OCI-LY1 (cell line): Measurements from ENCODE around the gene F2.
"Not testable (repeated sequence)": the region's sequence is repeated elsewhere in the genome, so short reads cannot be mapped to it uniquely, and the experiment has no call there.

Source experiments
- H2AFZ ChIP-seq: fragments of 200-600 bp; sonication (generic), shearing (Covaris generic); 2 replicates; pipeline ENCODE4 v1.6.0; 2014; ENCODE audit warnings: antibody characterized with exemption, mild to moderate bottlenecking, low read length
- H3F3A ChIP-seq: fragments of 200-600 bp; sonication (generic), shearing (Covaris generic); 2 replicates; pipeline ENCODE4 v1.6.0; 2014; ENCODE audit warnings: mild to moderate bottlenecking, antibody characterized with exemption, low read length, moderate library complexity; ENCODE audit not compliant: insufficient read depth
- H3K27ac ChIP-seq: fragments of 200-600 bp; sonication (generic); 2 replicates; pipeline ENCODE4 v1.5.1; 2014; ENCODE audit warnings: low read length, mixed run types, mild to moderate bottlenecking, low read depth; ENCODE audit not compliant: poor library complexity, severe bottlenecking
- H3K27me3 ChIP-seq: fragments of 200-600 bp; sonication (generic); 2 replicates; pipeline ENCODE4 v1.6.0; 2014; ENCODE audit warnings: antibody characterized with exemption, mild to moderate bottlenecking, low read length, moderate library complexity; ENCODE audit not compliant: insufficient read depth
- H3K36me3 ChIP-seq: fragments of 200-600 bp; sonication (generic); 2 replicates; pipeline ENCODE4 v1.6.1; 2014; ENCODE audit warnings: mild to moderate bottlenecking, antibody characterized with exemption, low read length, moderate library complexity, mixed read lengths; ENCODE audit not compliant: insufficient read depth
- H3K4me1 ChIP-seq: fragments of 200-600 bp; sonication (generic); 2 replicates; pipeline ENCODE4 v1.5.1; 2014; ENCODE audit warnings: mild to moderate bottlenecking, low read length, moderate library complexity; ENCODE audit not compliant: insufficient read depth, severe bottlenecking
- H3K4me2 ChIP-seq: fragments of 200-600 bp; sonication (generic), shearing (Covaris generic); 2 replicates; pipeline ENCODE4 v1.6.1; 2014; ENCODE audit warnings: low read length
- H3K4me3 ChIP-seq: fragments of 200-600 bp; sonication (generic); 2 replicates; pipeline ENCODE4 v1.5.1; 2014; ENCODE audit warnings: low read length, low read depth, mild to moderate bottlenecking, mixed read lengths; ENCODE audit not compliant: poor library complexity, severe bottlenecking
- H3K79me2 ChIP-seq: fragments of 200-600 bp; shearing (Covaris generic); 2 replicates; pipeline ENCODE4 v1.6.1; 2016; ENCODE audit warnings: mixed run types, low read length, mixed read lengths; ENCODE audit not compliant: insufficient read depth
- H3K9ac ChIP-seq: fragments of 200-600 bp; sonication (generic), shearing (Covaris generic); 2 replicates; pipeline ENCODE4 v1.6.1; 2014; ENCODE audit warnings: mild to moderate bottlenecking, low read length, mixed read lengths
- H3K9me2 ChIP-seq: fragments of 200-600 bp; sonication (generic), shearing (Covaris generic); 2 replicates; pipeline ENCODE4 v1.6.1; 2014; ENCODE audit warnings: low read depth, mild to moderate bottlenecking, low read length, mixed read lengths
- H3K9me3 ChIP-seq: fragments of 200-600 bp; shearing (Covaris generic); 2 replicates; pipeline ENCODE4 v1.6.1; 2014; ENCODE audit warnings: low read length, mixed read lengths
- H4K20me1 ChIP-seq: fragments of 200-600 bp; sonication (generic), shearing (Covaris generic); 2 replicates; pipeline ENCODE4 v1.6.0; 2016; ENCODE audit warnings: mild to moderate bottlenecking, low read length; ENCODE audit not compliant: insufficient read depth
- CTCF ChIP-seq: fragments of 200-600 bp; sonication (generic), shearing (Covaris generic); IDR thresholded peaks from 2 replicates; pipeline ENCODE4 v1.5.1; 2017; ENCODE audit warnings: mild to moderate bottlenecking, antibody characterized with exemption, low read length, moderate library complexity, mixed read lengths
- EZH2 ChIP-seq: fragments of 200-600 bp; sonication (generic), shearing (Covaris generic); IDR thresholded peaks from 2 replicates; pipeline ENCODE4 v1.8.0; 2017; ENCODE audit warnings: borderline replicate concordance, mixed run types, mild to moderate bottlenecking, antibody characterized with exemption, low read length, moderate library complexity, mixed read lengths

The F2 gene

GRCh38 chr11:46701078-46701654 is 17.8 kb upstream of the F2 start:
- Histone ChIP-seq H3K4me1 (peaks cover 24% of the 10 kb centered on the region), H2AFZ (no peak overlapping the region), H3F3A (no peaks in the 10 kb centered on the region), H3K27me3 (no peaks in the 10 kb centered on the region), H3K4me2 (peak overlapping the region; percentile 66), H3K79me2 (peaks cover 10% of the 10 kb centered on the region), H3K36me3 (peaks cover 40% of the 10 kb centered on the region), H3K9ac (peak overlapping the region; percentile 92), H4K20me1 (no peaks in the 10 kb centered on the region), H3K9me3 (no peaks in the 10 kb centered on the region), H3K27ac (no peak overlapping the region), H3K4me3 (peak overlapping the region; percentile 90), H3K9me2 (no peaks in the 10 kb centered on the region)
- TF ChIP-seq EZH2 (no peak), CTCF (no peak)

- Histone ChIP-seq H3K27me3 (no peaks in the 10 kb centered on the region), H3F3A (no peaks in the 10 kb centered on the region), H3K4me2 (no peak overlapping the region), H3K9ac (no peak overlapping the region), H2AFZ (no peak overlapping the region), H3K4me1 (peaks cover 13% of the 10 kb centered on the region), H3K9me2 (no peaks in the 10 kb centered on the region), H3K4me3 (no peak overlapping the region), H3K36me3 (peaks cover 42% of the 10 kb centered on the region), H3K79me2 (peaks cover 10% of the 10 kb centered on the region), H3K9me3 (no peaks in the 10 kb centered on the region), H3K27ac (no peak overlapping the region), H4K20me1 (no peaks in the 10 kb centered on the region)
- TF ChIP-seq EZH2, result no peak
- no peak for TF ChIP-seq CTCF
Observed at GRCh38 chr11:46705070-46705688, 13.8 kb upstream of the F2 start.

- Histone ChIP-seq H2AFZ (no peak overlapping the region), H3K9me2 (no peaks in the 10 kb centered on the region)
Observed at GRCh38 chr11:46706886-46707285, 12.1 kb upstream of the F2 start.

GRCh38 chr11:46709351-46709750 is 9.7 kb upstream of the F2 start:
- H3K36me3 ChIP-seq, result peaks cover 22% of the 10 kb centered on the region
- not testable (repeated sequence) for H3K27ac ChIP-seq, H3K9me3 ChIP-seq, H3K4me3 ChIP-seq, H3K4me2 ChIP-seq, H3K27me3 ChIP-seq, H3K79me2 ChIP-seq, H3K4me1 ChIP-seq, H4K20me1 ChIP-seq, H3F3A ChIP-seq, H2AFZ ChIP-seq, H3K9ac ChIP-seq, H3K9me2 ChIP-seq

More at GRCh38 chr11:46706886-46707285, 12.1 kb upstream of the F2 start:
- H3K9me3 ChIP-seq, result no peaks in the 10 kb centered on the region
- TF ChIP-seq EZH2 (no peak), CTCF (no peak)
- H3K27ac ChIP-seq, result no peak overlapping the region
- peaks cover 6% of the 10 kb centered on the region for H3K4me1 ChIP-seq
- peaks cover 42% of the 10 kb centered on the region for H3K36me3 ChIP-seq
- no peaks in the 10 kb centered on the region for H4K20me1 ChIP-seq
- H3K4me3 ChIP-seq, result no peak overlapping the region
- H3K4me2 ChIP-seq, result no peak overlapping the region
- H3K79me2 ChIP-seq, result 0 out of 2 replicates have a peak, but pooled peaks cover under 1% of the 10 kb centered on the region
- no peaks in the 10 kb centered on the region for H3K27me3 ChIP-seq
- no peak overlapping the region for H3K9ac ChIP-seq
- H3F3A ChIP-seq, result no peaks in the 10 kb centered on the region
